Suppressor macrophage (primary cell): ENCODE data around the gene RASGRP3.
"Not testable (repeated sequence)": the region's sequence is repeated elsewhere in the genome, so short reads cannot be mapped to it uniquely, and the experiment has no call there.

Source experiments
- DNase-seq, 4 experiments: peaks; one replicate each; pipeline ENCODE4 v3.0.0-alpha.2; 2020 to 2022
- total RNA-seq, 17 experiments: gene quantifications; one replicate each; lab custom pipeline; 2026; ENCODE audit warnings: mixed read lengths in 6 of 17, inconsistent platforms in 3 of 17; lab: John Stamatoyannopoulos, UW

The RASGRP3 gene, protein sequence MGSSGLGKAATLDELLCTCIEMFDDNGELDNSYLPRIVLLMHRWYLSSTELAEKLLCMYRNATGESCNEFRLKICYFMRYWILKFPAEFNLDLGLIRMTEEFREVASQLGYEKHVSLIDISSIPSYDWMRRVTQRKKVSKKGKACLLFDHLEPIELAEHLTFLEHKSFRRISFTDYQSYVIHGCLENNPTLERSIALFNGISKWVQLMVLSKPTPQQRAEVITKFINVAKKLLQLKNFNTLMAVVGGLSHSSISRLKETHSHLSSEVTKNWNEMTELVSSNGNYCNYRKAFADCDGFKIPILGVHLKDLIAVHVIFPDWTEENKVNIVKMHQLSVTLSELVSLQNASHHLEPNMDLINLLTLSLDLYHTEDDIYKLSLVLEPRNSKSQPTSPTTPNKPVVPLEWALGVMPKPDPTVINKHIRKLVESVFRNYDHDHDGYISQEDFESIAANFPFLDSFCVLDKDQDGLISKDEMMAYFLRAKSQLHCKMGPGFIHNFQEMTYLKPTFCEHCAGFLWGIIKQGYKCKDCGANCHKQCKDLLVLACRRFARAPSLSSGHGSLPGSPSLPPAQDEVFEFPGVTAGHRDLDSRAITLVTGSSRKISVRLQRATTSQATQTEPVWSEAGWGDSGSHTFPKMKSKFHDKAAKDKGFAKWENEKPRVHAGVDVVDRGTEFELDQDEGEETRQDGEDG
- 45.2 to 220 (median 136) reads per million in 17 experiments for total RNA-seq

DNA sequence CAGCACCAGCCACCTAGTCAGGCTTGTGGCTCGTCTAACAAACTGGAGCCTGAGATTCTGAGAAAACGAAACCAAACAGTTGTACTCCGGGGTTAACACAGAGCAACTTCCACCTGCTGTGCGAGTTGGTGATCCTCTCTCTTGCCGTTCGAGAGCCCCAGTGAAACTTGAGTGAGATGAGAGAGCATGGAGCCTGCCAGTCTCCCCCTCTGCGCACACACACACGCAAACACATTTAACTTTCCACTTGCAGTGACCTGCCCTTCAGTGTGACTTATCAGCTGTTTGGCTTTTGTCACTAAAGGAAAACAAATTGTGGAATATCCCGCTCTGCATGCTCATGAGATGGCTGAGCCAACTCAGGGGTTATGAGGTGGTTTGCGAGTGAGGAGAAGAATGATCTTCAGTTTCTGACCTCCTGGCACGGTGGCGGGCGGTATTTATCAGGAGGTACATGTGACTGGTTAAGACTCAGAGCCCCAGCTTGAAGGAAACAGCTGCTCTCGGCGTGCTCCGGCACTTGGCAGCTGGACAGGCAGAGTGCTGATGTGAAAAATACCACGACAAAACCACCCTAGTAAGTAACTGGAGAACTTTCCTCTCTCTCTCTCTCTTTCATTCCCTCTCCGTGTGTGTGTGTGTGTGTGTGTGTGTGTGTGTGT lies at the start of gene RASGRP3:
Gene RASGRP3, plus strand, starts transcription at position 519 of the 662 bp plus-strand sequence. CDS start 38,488 bp downstream, outside the sequence.
- peak; percentile 89 to 93 (median 91) for DNase-seq

DNA sequence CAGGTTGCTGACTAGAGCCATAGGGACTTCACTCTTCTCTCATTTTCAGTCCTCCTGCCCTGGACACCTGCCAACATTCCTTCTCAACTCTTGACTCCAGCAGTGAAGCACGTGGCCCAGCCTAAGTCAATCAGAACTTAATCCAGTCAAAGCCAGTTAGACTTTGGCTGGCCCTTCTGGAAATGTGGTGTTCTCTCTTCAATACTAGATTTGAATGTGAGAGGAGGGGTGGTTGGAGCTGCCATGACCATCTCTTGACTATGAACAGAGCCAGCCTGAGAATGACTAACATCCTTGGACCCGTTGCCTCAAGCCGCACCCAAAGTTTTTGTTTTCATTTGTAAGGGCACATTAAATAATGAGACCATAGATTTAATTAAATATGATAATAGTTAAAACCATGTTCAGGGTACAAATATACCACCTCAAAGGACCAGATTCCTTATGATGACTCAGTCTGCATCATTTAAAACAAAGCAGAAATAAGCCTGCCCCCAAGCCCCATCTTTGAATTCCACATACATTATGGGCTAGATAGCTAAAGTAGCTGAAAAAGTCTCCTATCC lies 49.7 kb upstream of the RASGRP3 start:
- no peak for DNase-seq

DNA sequence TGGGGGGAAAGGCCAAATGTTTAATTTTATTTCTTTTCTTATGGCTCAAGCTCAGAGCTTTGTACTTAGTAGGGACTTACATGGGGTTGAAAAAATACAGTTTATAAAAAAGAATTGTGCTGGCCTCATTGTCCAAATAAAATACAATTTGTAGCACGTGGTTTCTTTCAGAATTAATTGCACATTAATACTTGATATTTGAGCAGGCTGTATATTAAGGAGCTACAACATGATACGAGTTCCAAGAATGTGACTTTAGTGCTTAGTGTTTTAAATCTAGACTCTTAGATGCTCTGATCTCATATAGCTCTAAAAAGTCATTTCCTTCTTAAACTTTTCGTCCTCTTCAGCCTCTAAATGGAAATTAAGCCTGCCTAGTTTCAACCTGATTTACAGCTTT lies 46.4 kb upstream of the RASGRP3 start:
- DNase-seq = no peak

GRCh38 chr2:33430856-33431255 lies 45.6 kb upstream of the RASGRP3 start:
- no peak for DNase-seq

DNA sequence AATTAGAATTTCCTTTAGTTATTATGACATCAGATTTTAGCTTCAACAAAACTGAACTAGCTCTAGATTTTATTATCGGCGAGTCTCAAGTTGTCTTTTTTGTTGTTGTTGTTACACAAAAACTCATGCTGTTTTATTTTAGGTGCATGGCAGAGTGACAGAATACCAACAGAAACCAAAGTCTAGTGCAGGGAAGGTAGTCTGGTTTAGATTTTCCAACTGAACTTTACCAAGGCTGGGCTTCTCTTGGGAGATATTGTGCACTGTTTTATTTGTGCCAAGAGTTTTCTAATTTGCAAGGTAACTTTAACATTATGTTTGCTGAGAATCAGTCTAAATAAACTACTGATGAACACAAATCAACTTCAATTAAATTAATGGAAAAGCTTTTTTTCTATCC lies 43.6 kb upstream of the RASGRP3 start:
- DNase-seq = no peak

GRCh38 chr2:33433279-33434235 lies 42.9 kb upstream of the RASGRP3 start:
- DNase-seq = no peak

DNA sequence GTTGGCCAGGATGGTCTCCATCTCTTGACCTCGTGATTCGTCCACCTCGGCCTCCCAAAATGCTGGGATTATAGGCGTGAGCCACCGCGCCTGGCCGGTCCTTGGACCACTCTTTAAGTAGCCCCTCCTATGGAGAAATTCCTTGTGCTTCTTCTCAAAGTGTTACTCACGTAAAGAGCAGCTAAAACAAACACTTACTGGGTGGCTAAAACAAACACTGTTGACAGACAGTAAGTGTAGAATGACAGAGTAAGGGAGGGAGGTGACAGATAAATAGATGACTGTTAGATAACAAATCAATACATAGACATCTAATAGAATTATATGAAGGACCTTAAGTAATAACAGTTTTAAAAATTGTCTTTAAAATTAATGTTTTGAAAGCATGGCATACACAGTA lies 40.9 kb upstream of the RASGRP3 start:
- DNase-seq = no peak

- no peak for DNase-seq
These were observed 40.4 kb upstream of the RASGRP3 start for GRCh38 chr2:33436083-33436482.

DNA sequence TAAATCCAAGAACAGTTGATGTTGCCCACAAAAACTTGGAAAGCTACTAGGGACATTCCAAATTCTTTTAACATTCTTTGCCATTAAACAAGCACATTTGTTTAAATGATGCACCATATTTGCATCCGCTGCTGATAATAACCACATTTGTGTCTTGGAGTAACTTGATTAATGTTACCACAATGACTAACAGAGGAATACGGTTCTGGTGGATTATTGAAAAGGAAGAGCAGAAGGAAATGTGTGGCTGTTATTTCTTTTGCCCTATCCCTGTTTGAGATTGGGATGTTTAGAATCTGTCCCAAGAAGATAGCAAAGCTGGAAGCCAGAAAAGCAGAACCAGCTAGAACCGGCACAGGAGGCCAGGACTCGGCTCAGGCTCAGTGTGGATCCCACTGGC lies 39.2 kb upstream of the RASGRP3 start:
- peak in 1 of 4 experiments; percentile 19 for DNase-seq

DNA sequence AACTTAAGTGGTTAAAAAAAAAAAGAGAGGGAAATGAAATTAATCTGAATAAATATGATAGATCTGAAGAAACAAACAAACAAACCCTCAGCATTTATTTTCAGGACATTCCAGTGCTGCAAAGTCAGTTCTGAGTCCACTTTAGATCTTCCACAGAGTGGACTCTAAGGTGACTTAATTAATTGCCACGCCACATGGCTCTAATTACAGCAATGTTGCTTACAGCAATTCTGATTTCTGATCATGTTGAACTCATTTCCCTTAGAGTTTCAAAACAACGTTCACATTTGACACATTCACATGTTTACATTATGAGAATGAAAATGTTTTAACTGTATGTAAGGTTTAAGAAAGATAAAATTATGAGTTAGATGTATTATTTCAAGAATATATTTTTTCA lies 38.6 kb upstream of the RASGRP3 start:
- DNase-seq = no peak

- DNase-seq = peak; percentile 59 to 81 (median 70)
These were observed 35.1 kb upstream of the RASGRP3 start for GRCh38 chr2:33441235-33441810.

- not testable (repeated sequence) for DNase-seq
These were observed 34.4 kb upstream of the RASGRP3 start for GRCh38 chr2:33442052-33442451.

DNA sequence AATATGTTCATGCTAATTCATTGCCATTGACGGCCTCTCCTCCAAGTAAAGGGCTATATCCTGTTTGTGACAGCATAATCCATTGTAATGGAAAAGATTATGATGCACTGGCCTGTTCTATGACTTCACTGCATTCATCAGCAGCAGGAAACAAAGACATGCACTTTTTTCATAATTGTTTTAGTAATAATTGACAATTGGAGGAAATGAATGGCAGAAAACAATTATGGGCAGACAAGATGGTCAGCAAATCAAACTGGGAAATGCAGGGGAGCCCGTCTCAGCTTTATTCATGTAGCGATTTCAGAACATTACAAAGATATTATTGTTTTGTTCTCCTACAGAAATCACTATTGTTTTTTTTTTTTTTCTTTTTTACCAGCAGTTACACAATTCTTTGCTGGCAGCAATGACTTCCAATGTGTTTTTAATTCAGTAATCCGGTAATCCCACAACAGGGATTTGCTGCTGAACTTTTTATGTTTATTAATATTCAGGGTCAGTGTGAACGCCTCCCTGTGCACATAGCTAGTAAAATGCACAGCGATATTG lies 33.8 kb upstream of the RASGRP3 start:
- no peak for DNase-seq

- DNase-seq = peak; percentile 17 to 54 (median 44)
These were observed 33.1 kb upstream of the RASGRP3 start for GRCh38 chr2:33443274-33443829.

DNA sequence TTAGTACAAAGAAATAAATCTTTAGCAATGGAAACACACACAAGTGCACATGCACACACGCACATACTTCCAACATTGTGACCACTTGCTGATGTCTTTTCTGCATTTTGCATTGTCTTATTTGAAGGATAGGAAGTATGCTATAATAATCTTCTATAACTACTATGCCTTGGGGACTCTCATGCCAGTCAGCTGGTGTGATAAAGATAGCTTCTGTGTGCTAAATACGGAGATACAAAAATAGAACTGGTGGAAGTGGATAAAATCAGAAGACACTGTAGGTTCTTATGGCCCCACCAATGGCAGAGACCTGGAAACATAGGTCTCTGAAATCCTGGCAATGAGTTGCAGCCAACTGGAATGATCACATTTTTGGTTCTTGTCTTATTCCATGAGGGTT lies 31.5 kb upstream of the RASGRP3 start:
- DNase-seq = peak in 3 of 4 experiments; percentile 13 to 31 (median 26)

DNA sequence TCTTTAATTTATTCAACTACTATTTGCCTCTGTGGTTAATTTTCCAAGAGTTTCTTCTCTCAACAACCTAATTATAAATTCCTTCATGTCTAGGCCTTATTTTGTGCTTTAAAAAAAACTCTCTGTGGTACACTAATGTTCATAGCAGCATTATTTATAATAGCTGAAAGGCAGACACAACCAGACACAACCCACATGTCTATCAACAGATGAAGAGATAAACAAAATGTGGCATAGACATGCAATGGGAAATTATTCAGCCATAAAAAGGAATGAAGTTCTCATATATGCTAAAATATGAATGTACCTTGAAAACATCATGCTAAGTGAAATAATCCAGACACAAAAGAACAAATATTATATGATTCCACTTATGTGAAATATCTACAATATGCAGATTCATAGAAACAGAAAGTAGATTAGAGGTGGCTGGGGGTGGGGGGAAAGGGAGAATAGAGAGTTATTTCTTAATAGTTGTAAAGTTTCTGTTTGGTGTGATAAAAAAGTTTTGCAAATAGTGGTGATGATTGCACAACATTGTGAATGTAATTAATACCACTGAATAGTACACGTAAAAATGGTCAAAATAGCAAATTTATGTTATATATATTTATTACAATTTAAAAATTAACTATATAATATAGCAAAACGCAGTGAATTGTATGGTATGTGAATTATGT lies 28.1 kb upstream of the RASGRP3 start:
- DNase-seq = no peak

- no peak for DNase-seq
These were observed 25.2 kb upstream of the RASGRP3 start for GRCh38 chr2:33451214-33451613.

GRCh38 chr2:33451825-33452224 lies 24.6 kb upstream of the RASGRP3 start:
- DNase-seq = no peak

GRCh38 chr2:33452545-33452944 lies 23.9 kb upstream of the RASGRP3 start:
- no peak for DNase-seq

DNA sequence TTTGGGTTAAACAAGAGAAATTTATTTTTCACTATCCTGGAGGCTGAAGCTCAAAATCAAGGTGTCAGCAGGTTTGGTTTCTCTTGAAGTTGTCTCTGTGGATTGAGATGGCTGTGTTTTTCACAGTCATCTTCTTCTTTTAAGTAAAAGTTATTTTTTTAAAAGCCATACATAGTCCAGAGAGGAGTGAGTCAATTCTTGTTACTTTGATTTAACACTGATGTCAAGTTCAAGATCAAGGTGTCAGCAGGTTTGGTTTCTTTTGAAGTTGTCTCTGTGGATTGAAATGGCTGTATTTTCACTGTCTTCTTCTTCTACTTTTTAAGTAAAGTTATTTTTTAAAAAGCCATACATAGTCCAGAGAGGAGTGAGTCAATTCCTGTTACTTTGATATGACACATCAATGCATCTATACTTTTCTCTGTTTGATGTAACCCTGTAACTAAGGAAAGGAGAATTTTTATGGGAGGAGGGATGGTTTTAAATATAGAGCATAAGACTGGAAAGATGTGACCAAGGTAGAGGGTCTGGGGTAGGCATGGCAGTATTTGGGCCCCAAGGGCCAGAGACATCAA lies 22.5 kb upstream of the RASGRP3 start:
- DNase-seq = no peak
